GM12878 (cell line): ENCODE data around the gene DDIT4. TPM values are rescaled to one million over a fixed set of nuclear protein-coding genes. Genes with fewer than 3 reads are reported as not detected.
A peak's percentile ranks its signal among the peaks of the same experiment; 100 is the strongest.

Experiments used
- BCL11A ChIP-seq: IDR thresholded peaks from 2 replicates; pipeline ENCODE4 v1.6.1; 2011; ENCODE audit warnings: low read depth, low read length
- CUX1 ChIP-seq: IDR thresholded peaks from 2 replicates; pipeline ENCODE4 v1.6.1; 2012; ENCODE audit warnings: improper control_type of control experiment, low read depth, low read length; ENCODE audit not compliant: insufficient replicate concordance
- E2F8 ChIP-seq: fragments of 450-650 bp; IDR thresholded peaks from 2 replicates; pipeline ENCODE4 v1.6.1; 2018; ENCODE audit warnings: mild to moderate bottlenecking, low read depth, moderate library complexity; ENCODE audit not compliant: partially characterized antibody
- IKZF1 ChIP-seq: fragments of 450-650 bp; conservative IDR thresholded peaks from 2 replicates; pipeline ENCODE4 v1.6.1; 2017; ENCODE audit warnings: antibody characterized with exemption, mild to moderate bottlenecking
- KLF5 ChIP-seq: fragments of 450-650 bp; IDR thresholded peaks from 2 replicates; pipeline ENCODE4 v1.6.1; 2014; ENCODE audit warnings: mild to moderate bottlenecking; ENCODE audit not compliant: partially characterized antibody
- NFYA ChIP-seq: IDR thresholded peaks from 2 replicates; pipeline ENCODE4 v1.6.1; 2011; ENCODE audit warnings: low read depth, mild to moderate bottlenecking, low read length, improper control_type of control experiment, borderline replicate concordance
- PKNOX1 ChIP-seq: fragments of 450-650 bp; IDR thresholded peaks from 2 replicates; pipeline ENCODE4 v1.6.1; 2016; ENCODE audit warnings: mild to moderate bottlenecking
- POLR2A ChIP-seq: IDR thresholded peaks from 2 replicates; pipeline ENCODE4 v1.6.1; 2011; ENCODE audit warnings: low read depth, mild to moderate bottlenecking, low read length
- PRDM15 ChIP-seq: fragments of 450-650 bp; formaldehyde crosslinking; IDR thresholded peaks from 2 replicates; pipeline ENCODE4 v1.4.0; 2020; ENCODE audit warnings: mild to moderate bottlenecking, moderate library complexity
- RAD51 ChIP-seq: fragments of 450-650 bp; IDR thresholded peaks from 2 replicates; pipeline ENCODE4 v1.6.1; 2016; ENCODE audit warnings: moderate library complexity, mild to moderate bottlenecking, inconsistent platforms
- RCOR1 ChIP-seq: conservative IDR thresholded peaks from 2 replicates; pipeline ENCODE4 v1.6.1; 2012; ENCODE audit warnings: low read depth, low read length, improper control_type of control experiment
- SKIL ChIP-seq: fragments of 450-650 bp; IDR thresholded peaks from 2 replicates; pipeline ENCODE4 v1.6.1; 2017; ENCODE audit warnings: mild to moderate bottlenecking, low read depth, inconsistent platforms; ENCODE audit not compliant: poor library complexity, severe bottlenecking
- SMC3 ChIP-seq: IDR thresholded peaks from 2 replicates; pipeline ENCODE4 v1.6.1; 2011; ENCODE audit warnings: low read length, improper control_type of control experiment, borderline replicate concordance
- TCF12 ChIP-seq: IDR thresholded peaks from 2 replicates; pipeline ENCODE4 v1.6.1; 2011; ENCODE audit warnings: low read depth, mild to moderate bottlenecking, low read length
- polyA plus RNA-seq, 11 experiments: library from polyadenylated mRNA; depleted of rRNA in 4 of 11; unstranded in 6 of 11; stranded (reverse) in 5 of 11; fragments of >200 nt; fragmentation: Nextera tagmentation in 4 of 11; fragmentation: Illumina TruSeq in 1 of 11; extraction: Ambion mirVana in 4 of 11; extraction: Trizol in 1 of 11; gene quantifications; 1 replicate in 1 of 11; 2 replicates in 10 of 11; pipeline versions ENCODE4 v1.2.1 to v1.2.3, GENCODE V29; 2011 to 2016; ENCODE audit warnings: inconsistent platforms in 2 of 11, missing spikeins in 2 of 11, low read depth in 1 of 11
- total RNA-seq, 4 experiments: library from RNA; depleted of rRNA in 3 of 4; stranded (reverse); fragments of >200 nt in 3 of 4; fragmentation: Illumina TruSeq in 1 of 4; extraction: Trizol in 1 of 4; gene quantifications; 2 replicates each; pipeline versions ENCODE4 v1.2.1 to v1.2.3, GENCODE V29; 2013 to 2021

DDIT4 gene
- total and polyA plus RNA-seq, 10 of the 15 experiments (the other 5 are each of a cell fraction or from before 2014, with no cell fraction given), result 2.1 to 277 (median 183) TPM

- peak; percentile 40 for TF ChIP-seq PKNOX1
- TF ChIP-seq RCOR1, result no peak
- TF ChIP-seq E2F8, result peak; percentile 87
- peak; percentile 100 for TF ChIP-seq IKZF1
- peak; percentile 79 for TF ChIP-seq CUX1
- TF ChIP-seq NFYA, result no peak
- peak; percentile 96 for TF ChIP-seq KLF5
- TF ChIP-seq TCF12, result peak; percentile 96
- TF ChIP-seq POLR2A, result no peak; the same call in none of the 2 replicates
- peak; percentile 77 for TF ChIP-seq PRDM15 (CRISPR knock-in tag)
- TF ChIP-seq BCL11A, result peak; percentile 97
- TF ChIP-seq SKIL, result peak; percentile 97
- peak; percentile 27; the same call in 1 of the 2 replicates for TF ChIP-seq SMC3
- TF ChIP-seq RAD51, result peak; percentile 32
Observed at GRCh38 chr10:72297281-72297804, 23.6 kb downstream of the DDIT4 start (continued).
